HG02885 (cell line): ENCODE data around the gene FOSB.

Experiments used
- ATAC-seq: cut with Tn5 transposase; IDR thresholded peaks from one replicate; pipeline ENCODE4 v1.9.1; 2021; ENCODE audit warnings: mild to moderate bottlenecking; ENCODE audit not compliant: unreplicated experiment, poor library complexity

FOSB gene

GRCh38 chr19:45477713-45478453 lies 10.1 kb downstream of the FOSB start:
- peak; percentile 14 for ATAC-seq

- peak; percentile 78 for ATAC-seq
Observed at GRCh38 chr19:45478454-45479238, 10.8 kb downstream of the FOSB start.

GRCh38 chr19:45483033-45483432 lies 15.2 kb downstream of the FOSB start:
- ATAC-seq: no peak

GRCh38 chr19:45484273-45484945 lies 16.6 kb downstream of the FOSB start:
- ATAC-seq: no peak

- ATAC-seq: peak; percentile 96
Observed at GRCh38 chr19:45485305-45486077, 17.7 kb downstream of the FOSB start.

GRCh38 chr19:45488708-45489107 lies 20.9 kb downstream of the FOSB start:
- no peak for ATAC-seq

- no peak for ATAC-seq
Observed at GRCh38 chr19:45489216-45489855, 21.5 kb downstream of the FOSB start.

GRCh38 chr19:45492137-45492626 lies 24.4 kb downstream of the FOSB start:
- ATAC-seq: no peak

GRCh38 chr19:45492627-45493470 lies 25.1 kb downstream of the FOSB start:
- ATAC-seq: no peak

- no peak for ATAC-seq
Observed at GRCh38 chr19:45494261-45494916, 26.6 kb downstream of the FOSB start.

- no peak for ATAC-seq
Observed at GRCh38 chr19:45495178-45495577, 27.4 kb downstream of the FOSB start.

GRCh38 chr19:45496349-45496953 lies 28.7 kb downstream of the FOSB start:
- peak; percentile 15 for ATAC-seq

GRCh38 chr19:45497791-45498190 lies 30.0 kb downstream of the FOSB start:
- ATAC-seq: no peak

- peak; percentile 31 for ATAC-seq
Observed at GRCh38 chr19:45498411-45499195, 30.8 kb downstream of the FOSB start, which contains the start of gene PPM1N. Gene PPM1N, plus strand, starts transcription at chr19:45498443. Its CDS starts 30 bp downstream, at chr19:45498473.

GRCh38 chr19:45499196-45500180 lies 31.7 kb downstream of the FOSB start:
- ATAC-seq: no peak
